ENCODE data around the gene RSPH3.

RSPH3 gene

GRCh38 chr6:158933079-158933595 is 66.9 kb downstream of the RSPH3 start:
- DNase-seq (ENCODE audit: low spot score) = no peak

- DNase-seq (ENCODE audit: low spot score) = no peak
Measured at GRCh38 chr6:158928068-158928467, 71.9 kb downstream of the RSPH3 start.

- DNase-seq (ENCODE audit: low spot score) = no peak
Measured at GRCh38 chr6:158926414-158926813, 73.6 kb downstream of the RSPH3 start.

GRCh38 chr6:158924499-158925455 is 75.2 kb downstream of the RSPH3 start:
- no peak for DNase-seq (ENCODE audit: low spot score)

GRCh38 chr6:158923805-158924498 is 76.0 kb downstream of the RSPH3 start:
- no peak for DNase-seq (ENCODE audit: low spot score)

Measured in HuH-7 (cell line).